Erythroblast (primary cell): ENCODE results near the gene HS3ST6.

ENCODE experiments used
- GATA1 ChIP-seq: IDR thresholded peaks from 2 replicates; pipeline ENCODE4 v1.6.1; 2011; ENCODE audit warnings: low read depth, mild to moderate bottlenecking, control low read depth, low read length, moderate library complexity
- POLR2A ChIP-seq: IDR thresholded peaks from 2 replicates; pipeline ENCODE4 v1.6.1; 2011; ENCODE audit warnings: mild to moderate bottlenecking, low read length

- TF ChIP-seq POLR2A (no peak), GATA1 (no peak)
Observed at GRCh38 chr16:1876468-1876867, 41.7 kb downstream of the HS3ST6 start.
